Adrenal gland (tissue), 12 donors: Measurements from ENCODE around the gene RAI2. TPM values are rescaled to one million over a fixed set of nuclear protein-coding genes. Genes with fewer than 3 reads are reported as not detected.

ENCODE experiments used
- DNase-seq, 7 donors: peaks; one replicate each; pipeline ENCODE4 v3.0.0-alpha.2; 2019 to 2020
- H3K27ac ChIP-seq, 5 donors: fragments of 200-600 bp; sonication (generic) in 4 of 5; 1 replicate in 3 of 5; 2 replicates in 2 of 5; pipeline versions ENCODE4 v1.5.1 to v1.8.0; 2016 to 2020; ENCODE audit warnings: mild to moderate bottlenecking in 1 of 5
- H3K27me3 ChIP-seq: fragments of 200-600 bp; 2 replicates; pipeline ENCODE4 v1.8.0; 2021
- H3K36me3 ChIP-seq, 2 donors: fragments of 200-600 bp; replicated peaks in 1 of 2; 1 replicate in 1 of 2; 2 replicates in 1 of 2; pipeline versions ENCODE4 v1.5.1 to v1.8.0; 2018 to 2022
- H3K4me1 ChIP-seq, 2 donors: fragments of 200-600 bp; replicated peaks in 1 of 2; 1 replicate in 1 of 2; 2 replicates in 1 of 2; pipeline versions ENCODE4 v1.5.1 to v1.8.0; 2018 to 2021
- H3K4me3 ChIP-seq, 4 donors: fragments of 200-600 bp; sonication (generic) in 3 of 4; one replicate each; pipeline ENCODE4 v1.5.1; 2016 to 2018
- H3K9me3 ChIP-seq, 3 donors: fragments of 200-600 bp; sonication (generic) in 1 of 3; replicated peaks in 1 of 3; 1 replicate in 2 of 3; 2 replicates in 1 of 3; pipeline versions ENCODE4 v1.5.1 to v1.8.0; 2016 to 2021
- CTCF ChIP-seq, 6 experiments: fragments of 450-650 bp in 4 of 6; fragments of 200-600 bp in 2 of 6; sonication (generic) in 1 of 6; IDR thresholded peaks; 1 replicate in 5 of 6; 2 replicates in 1 of 6; pipeline versions ENCODE4 v1.5.1 to v1.8.0; 2016 to 2021; ENCODE audit warnings: antibody characterized with exemption in 6 of 6, mild to moderate bottlenecking in 2 of 6, moderate library complexity in 1 of 6
- POLR2A ChIP-seq, 2 donors: fragments of 450-650 bp; IDR thresholded peaks; one replicate each; pipeline ENCODE4 v1.6.1; 2017; ENCODE audit warnings: antibody characterized with exemption in 2 of 2, mild to moderate bottlenecking in 2 of 2, moderate library complexity in 1 of 2
- WGBS, 4 donors: extraction: QIAGEN DNeasy Blood & Tissue Kit in 2 of 4; methylation state at CpG; one replicate each; pipeline versions ENCODE4 v1.1.5 to v1.1.7; 2013 to 2017; 5-methylcytosine and 5-hydroxymethylcytosine counted together
- intact Hi-C, 2 donors: fragments of 100-400 bp; cut with DNase I; formaldehyde crosslinking; loops; one replicate each; pipeline versions ENCODE4 v1.14.1 to v1.15.0; 2022 to 2023
- polyA plus RNA-seq, 3 donors: library from polyadenylated mRNA; stranded (reverse); fragments of 200-250 nt in 2 of 3; fragments of 350-450 nt in 1 of 3; fragmentation: Illumina TruSeq in 1 of 3; extraction: RNeasy Lipid Tissue Mini Kit (QIAGEN cat#74804) in 1 of 3; gene quantifications; one replicate each; pipeline ENCODE4 v1.2.3, GENCODE V29; 2013 to 2014
- total RNA-seq, 9 donors: library from RNA; depleted of rRNA in 4 of 9; stranded (reverse); fragments of >200 nt in 4 of 9; fragments of 120-200 nt in 1 of 9; fragmentation: NEBNext Ultra II Directional in 1 of 9; extraction: Animal tissue kit (Norgen Biotek cat#: 25700) in 1 of 9; gene quantifications; one replicate each; pipeline versions ENCODE4 v1.1.0 to v1.2.4, GENCODE V29; 2013 to 2023
- donor health status: healthy with polysubstance abuse.
- donor health status: Bipolar disorder and iron deficiency.
- donor health status: DM: yes; HTN: yes; CAD: no.
- donor health status: DM: no; HTN: no; CAD: no.
- donor health status: DM: no; HTN: no; CAD: no.
- donor health status: DM: yes; HTN: yes; CAD: no.

Gene RAI2
- total and polyA plus RNA-seq, 12 donors = 0.39 to 26.9 (median 15.0) TPM

GRCh38 chrX:17817251-17817650 is 43.8 kb downstream of the RAI2 start:
- H3K9me3 ChIP-seq = no peaks in the 10 kb centered on the region
- no peak for DNase-seq
- H3K36me3 ChIP-seq = no peaks in the 10 kb centered on the region
- H3K27me3 ChIP-seq = no peaks in the 10 kb centered on the region
- H3K4me1 ChIP-seq = peaks cover 0 to 3% of the 10 kb centered on the region in 2 donors
- intact Hi-C loops = no loop called here
- H3K27ac ChIP-seq = no peak overlapping the region
- TF ChIP-seq CTCF (IDR thresholded peaks at IDR 0.05) (no peak), POLR2A (IDR thresholded peaks at IDR 0.05) (no peak)
- 44 to 80% (median 58%) methylated on average over 1 of the region's 1 CpG for WGBS, 4 donors
- no peak overlapping the region for H3K4me3 ChIP-seq

- Histone ChIP-seq H3K27ac (peak overlapping the region in 1 of 5 donors; percentile 41), H3K4me1 (peaks cover 0 to 3% of the 10 kb centered on the region in 2 donors), H3K4me3 (no peak overlapping the region), H3K27me3 (peaks cover under 1% of the 10 kb centered on the region), H3K9me3 (no peaks in the 10 kb centered on the region), H3K36me3 (no peaks in the 10 kb centered on the region)
- intact Hi-C loops = no loop called here
- DNase-seq = peak in 1 of 7 donors; percentile 3
- whole genome bisulfite sequencing, 4 donors = 18 to 25% (median 21%) methylated on average over 2 to 3 of the region's 3 CpGs
- no peak for TF ChIP-seq POLR2A (IDR thresholded peaks at IDR 0.05)
Measured at GRCh38 chrX:17814557-17814956, 46.5 kb downstream of the RAI2 start.

- TF ChIP-seq POLR2A (IDR thresholded peaks at IDR 0.05) (no peak), CTCF (IDR thresholded peaks at IDR 0.05) (no peak)
- Histone ChIP-seq H3K27me3 (peaks cover 3% of the 10 kb centered on the region), H3K4me1 (peaks cover 0 to 3% of the 10 kb centered on the region in 2 donors), H3K9me3 (no peaks in the 10 kb centered on the region), H3K27ac (peak overlapping the region in 1 of 5 donors; percentile 41), H3K36me3 (no peaks in the 10 kb centered on the region), H3K4me3 (no peak overlapping the region)
- intact Hi-C loops = no loop called here
- 65 to 81% (median 73%) methylated on average over 3 of the region's 3 CpGs for WGBS, 4 donors
- no peak for DNase-seq
Measured at GRCh38 chrX:17814059-17814458, 47.0 kb downstream of the RAI2 start.

- no peak for TF ChIP-seq POLR2A (IDR thresholded peaks at IDR 0.05)
- no peak for TF ChIP-seq CTCF (IDR thresholded peaks at IDR 0.05)
- peaks cover 3% of the 10 kb centered on the region for H3K27me3 ChIP-seq
- H3K4me1 ChIP-seq = peaks cover 0 to 3% of the 10 kb centered on the region in 2 donors
- no peaks in the 10 kb centered on the region for H3K36me3 ChIP-seq
- DNase-seq = no peak
- H3K27ac ChIP-seq = no peak overlapping the region
- no peak overlapping the region for H3K4me3 ChIP-seq
- intact Hi-C loops = no loop called here
- no peaks in the 10 kb centered on the region for H3K9me3 ChIP-seq
- 35 to 61% (median 51%) methylated on average over 3 of the region's 3 CpGs for WGBS, 4 donors
Measured at GRCh38 chrX:17813277-17813676, 47.8 kb downstream of the RAI2 start.

GRCh38 chrX:17812763-17813162 is 48.3 kb downstream of the RAI2 start:
- DNase-seq = peak in 3 of 7 donors; percentile 29 to 34 (median 29)
- H3K9me3 ChIP-seq = no peaks in the 10 kb centered on the region
- H3K27ac ChIP-seq = no peak overlapping the region
- H3K27me3 ChIP-seq = peaks cover 3% of the 10 kb centered on the region
- intact Hi-C loops = no loop called here
- H3K4me1 ChIP-seq = peaks cover 0 to 3% of the 10 kb centered on the region in 2 donors
- H3K4me3 ChIP-seq = no peak overlapping the region
- TF ChIP-seq CTCF (IDR thresholded peaks at IDR 0.05) = peak; percentile 32 to 77 (median 74)
- TF ChIP-seq POLR2A (IDR thresholded peaks at IDR 0.05) = no peak
- no peaks in the 10 kb centered on the region for H3K36me3 ChIP-seq
- 41 to 60% (median 52%) methylated on average over 1 of the region's 1 CpG for WGBS, 4 donors
